Dendritic cell treated with granulocyte-macrophage colony-stimulating factor and Interleukin-4, amounts not matched to agents 40 ng/mL and 50 ng/mL, for 4 days (primary cell): ENCODE data around the gene STEAP1.
"Not testable (repeated sequence)": the region's sequence is repeated elsewhere in the genome, so short reads cannot be mapped to it uniquely, and the experiment has no call there.

Experiments
- H3K27ac Mint-ChIP-seq: one replicate; pipeline ENCODE4 v1.8.0; 2022; ENCODE audit warnings: mild to moderate bottlenecking, mixed read lengths
- H3K27me3 Mint-ChIP-seq: one replicate; pipeline ENCODE4 v1.8.0; 2022; ENCODE audit warnings: mild to moderate bottlenecking, mixed read lengths
- H3K36me3 Mint-ChIP-seq: one replicate; pipeline ENCODE4 v1.8.0; 2022; ENCODE audit warnings: low read depth, mixed read lengths
- H3K4me1 Mint-ChIP-seq: one replicate; pipeline ENCODE4 v1.8.0; 2022; ENCODE audit warnings: low read depth, mixed read lengths
- H3K4me3 Mint-ChIP-seq: one replicate; pipeline ENCODE4 v1.8.0; 2022; ENCODE audit warnings: mild to moderate bottlenecking, moderate library complexity, mixed read lengths
- H3K9me3 Mint-ChIP-seq: one replicate; pipeline ENCODE4 v1.8.0; 2022; ENCODE audit warnings: mixed read lengths
- intact Hi-C: fragments of 100-400 bp; cut with micrococcal nuclease; formaldehyde crosslinking; loops from one replicate; pipeline ENCODE4 v1.15.0; 2022

Gene STEAP1

GRCh38 chr7:90153943-90154771 lies at the start of gene STEAP1:
TSS of gene STEAP1 (plus strand) at chr7:90154469. CDS start at chr7:90159789, 5,320 bp downstream.
- not testable (repeated sequence) for H3K36me3 Mint-ChIP-seq, H3K9me3 Mint-ChIP-seq, H3K27ac Mint-ChIP-seq
- intact Hi-C loops: loop anchor here (1.0 kb wide), 1 partner anchor 108 kb away; no protein-coding TSS in a partner anchor
- Mint-ChIP-seq H3K4me1 (peaks cover 10% of the 10 kb centered on the region), H3K4me3 (peak within 1 kb of the TSS; percentile 71), H3K27me3 (peaks cover 36% of the 10 kb centered on the region)

- H3K4me3 Mint-ChIP-seq, H3K9me3 Mint-ChIP-seq, H3K36me3 Mint-ChIP-seq, H3K27ac Mint-ChIP-seq, intact Hi-C loops: not testable (repeated sequence)
- peaks cover 14% of the 10 kb centered on the region for H3K4me1 Mint-ChIP-seq
- H3K27me3 Mint-ChIP-seq: peaks cover 27% of the 10 kb centered on the region
Measured at GRCh38 chr7:90114972-90115371, 39.3 kb upstream of the STEAP1 start.

- H3K27ac Mint-ChIP-seq, H3K9me3 Mint-ChIP-seq, intact Hi-C loops, H3K36me3 Mint-ChIP-seq: not testable (repeated sequence)
- Mint-ChIP-seq H3K4me1 (peaks cover 14% of the 10 kb centered on the region), H3K27me3 (peaks cover 33% of the 10 kb centered on the region), H3K4me3 (peak overlapping the region; percentile 13)
Measured at GRCh38 chr7:90118551-90119177, 35.6 kb upstream of the STEAP1 start.

- H3K27ac Mint-ChIP-seq: no peak overlapping the region
- H3K36me3 Mint-ChIP-seq: no peaks in the 10 kb centered on the region
- H3K4me1 Mint-ChIP-seq: peaks cover 14% of the 10 kb centered on the region
- H3K9me3 Mint-ChIP-seq: no peaks in the 10 kb centered on the region
- intact Hi-C loops: no loop called here
- H3K4me3 Mint-ChIP-seq: no peak overlapping the region
- H3K27me3 Mint-ChIP-seq: peaks cover 33% of the 10 kb centered on the region
Measured at GRCh38 chr7:90119178-90119971, 34.9 kb upstream of the STEAP1 start.

GRCh38 chr7:90120205-90120604 lies 34.1 kb upstream of the STEAP1 start:
- H3K36me3 Mint-ChIP-seq, H3K27ac Mint-ChIP-seq, H3K9me3 Mint-ChIP-seq, H3K4me3 Mint-ChIP-seq, intact Hi-C loops: not testable (repeated sequence)
- Mint-ChIP-seq H3K4me1 (peaks cover 14% of the 10 kb centered on the region), H3K27me3 (peaks cover 33% of the 10 kb centered on the region)

- H3K27me3 Mint-ChIP-seq, H3K4me3 Mint-ChIP-seq, H3K36me3 Mint-ChIP-seq, intact Hi-C loops, H3K4me1 Mint-ChIP-seq, H3K27ac Mint-ChIP-seq: not testable (repeated sequence)
- H3K9me3 Mint-ChIP-seq: peaks cover 16% of the 10 kb centered on the region
Measured at GRCh38 chr7:90131746-90132145, 22.5 kb upstream of the STEAP1 start.

GRCh38 chr7:90147079-90147960 lies 6.9 kb upstream of the STEAP1 start:
- H3K4me1 Mint-ChIP-seq, intact Hi-C loops, H3K27me3 Mint-ChIP-seq, H3K36me3 Mint-ChIP-seq, H3K27ac Mint-ChIP-seq, H3K9me3 Mint-ChIP-seq, H3K4me3 Mint-ChIP-seq: not testable (repeated sequence)

- H3K36me3 Mint-ChIP-seq, H3K4me3 Mint-ChIP-seq, H3K9me3 Mint-ChIP-seq, intact Hi-C loops, H3K27ac Mint-ChIP-seq, H3K4me1 Mint-ChIP-seq: not testable (repeated sequence)
- peaks cover 17% of the 10 kb centered on the region for H3K27me3 Mint-ChIP-seq
Measured at GRCh38 chr7:90149428-90149827, 4.8 kb upstream of the STEAP1 start.

GRCh38 chr7:90151884-90152283 lies 2.4 kb upstream of the STEAP1 start:
- H3K4me3 Mint-ChIP-seq, H3K36me3 Mint-ChIP-seq, H3K9me3 Mint-ChIP-seq, H3K27ac Mint-ChIP-seq: not testable (repeated sequence)
- peaks cover 35% of the 10 kb centered on the region for H3K27me3 Mint-ChIP-seq
- peaks cover 10% of the 10 kb centered on the region for H3K4me1 Mint-ChIP-seq
- intact Hi-C loops: loop anchor here (1.0 kb wide), 1 partner anchor 274 kb away; no protein-coding TSS in a partner anchor

GRCh38 chr7:90152642-90153253 lies 1.5 kb upstream of the STEAP1 start:
- Mint-ChIP-seq H3K27me3 (peaks cover 36% of the 10 kb centered on the region), H3K4me1 (peaks cover 10% of the 10 kb centered on the region)
- intact Hi-C loops: loop anchor here (1.0 kb wide), 1 partner anchor 274 kb away; no protein-coding TSS in a partner anchor
- not testable (repeated sequence) for H3K9me3 Mint-ChIP-seq, H3K27ac Mint-ChIP-seq, H3K36me3 Mint-ChIP-seq, H3K4me3 Mint-ChIP-seq

- H3K4me3 Mint-ChIP-seq: no peak overlapping the region
Measured at GRCh38 chr7:90155206-90155605, 937 bp downstream of the STEAP1 start.

GRCh38 chr7:90157331-90157730 lies 3.1 kb downstream of the STEAP1 start:
- H3K4me3 Mint-ChIP-seq, intact Hi-C loops, H3K9me3 Mint-ChIP-seq, H3K36me3 Mint-ChIP-seq, H3K27ac Mint-ChIP-seq: not testable (repeated sequence)
- Mint-ChIP-seq H3K27me3 (peaks cover 36% of the 10 kb centered on the region), H3K4me1 (peaks cover 10% of the 10 kb centered on the region)

More at GRCh38 chr7:90155206-90155605, 937 bp downstream of the STEAP1 start:
- Mint-ChIP-seq H3K4me1 (peaks cover 10% of the 10 kb centered on the region), H3K27me3 (peaks cover 36% of the 10 kb centered on the region), H3K36me3 (no peaks in the 10 kb centered on the region), H3K27ac (no peak overlapping the region), H3K9me3 (no peaks in the 10 kb centered on the region)
- intact Hi-C loops: no loop called here

- H3K36me3 Mint-ChIP-seq, H3K9me3 Mint-ChIP-seq, intact Hi-C loops, H3K4me3 Mint-ChIP-seq, H3K27ac Mint-ChIP-seq: not testable (repeated sequence)
- Mint-ChIP-seq H3K27me3 (peaks cover 34% of the 10 kb centered on the region), H3K4me1 (peaks cover 10% of the 10 kb centered on the region)
Measured at GRCh38 chr7:90157761-90158350, 3.6 kb downstream of the STEAP1 start.
